ENCODE results near the gene AFF3. TPM values are rescaled to one million over a fixed set of nuclear protein-coding genes. Genes with fewer than 3 reads are reported as not detected.

AFF3 gene
- total and polyA plus RNA-seq, 2 of the 13 experiments (the other 11 are each of a cell fraction or from before 2014, with no cell fraction given), result not detected

GRCh38 chr2:99918389-99918788 lies 224.0 kb downstream of the AFF3 start (continued):
- TF ChIP-seq RNF2 (conservative IDR thresholded peaks at IDR 0.05; ENCODE audit: low read depth) (no peak), SMYD3 (CRISPR knock-in tag; IDR thresholded peaks at IDR 0.05) (no peak), ZNF781 (CRISPR knock-in tag; IDR thresholded peaks at IDR 0.05; ENCODE audit: borderline replicate concordance, not compliant biosample characterization) (no peak)
- TF ChIP-seq, protein P1, sequence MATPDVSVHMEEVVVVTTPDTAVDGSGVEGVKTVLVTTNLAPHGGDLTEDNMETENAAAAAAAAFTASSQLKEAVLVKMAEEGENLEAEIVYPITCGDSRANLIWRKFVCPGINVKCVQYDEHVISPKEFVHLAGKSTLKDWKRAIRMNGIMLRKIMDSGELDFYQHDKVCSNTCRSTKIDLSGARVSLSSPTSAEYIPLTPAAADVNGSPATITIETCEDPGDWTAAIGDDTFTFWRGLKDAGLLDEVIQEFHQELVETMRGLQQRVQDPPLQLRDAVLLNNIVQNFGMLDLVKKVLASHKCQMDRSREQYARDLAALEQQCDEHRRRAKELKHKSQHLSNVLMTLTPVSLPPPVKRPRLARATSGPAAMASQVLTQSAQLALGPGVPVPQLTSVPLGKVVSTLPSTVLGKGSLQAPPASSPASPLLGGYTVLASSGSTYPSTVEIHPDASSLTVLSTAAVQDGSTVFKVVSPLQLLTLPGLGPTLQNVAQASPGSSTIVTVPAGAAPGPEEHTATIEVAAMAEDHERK (CRISPR knock-in tag; IDR thresholded peaks at IDR 0.05; ENCODE audit: low read depth), result no peak

- BruUV-seq (replicated peaks), result no TSS peak
- intact Hi-C loops (cut with micrococcal nuclease; ENCODE audit: unreplicated experiment) (no loop called here), in situ Hi-C loops (cut with HindIII; ENCODE audit: extremely low pct_ligation_motif_present, low pct_unique_long_range_greater_than_20kb) (no loop called here)
- no peak overlapping the region for H3K4me2 ChIP-seq (ENCODE audit: low read depth, low read length)
- H3K79me2 ChIP-seq (ENCODE audit: insufficient read depth, low read length), result no peaks in the 10 kb centered on the region
- ATAC-seq (no peak), FAIRE-seq (no peak), DNase-seq (ENCODE audit: low spot score) (no peak)
- no peak overlapping the region for H2AFZ ChIP-seq (ENCODE audit: low read length)
- no peaks in the 10 kb centered on the region for H3K9me3 ChIP-seq (ENCODE audit: low read length)
- H3K27ac ChIP-seq (ENCODE audit: extremely low read length, insufficient read depth, low read length), result no peak overlapping the region
- ChIA-PET CTCF (ENCODE audit: low intra/inter-chr PET ratio, low total read pairs) (no interaction called here), POLR2A (no interaction called here)
- H3K27me3 ChIP-seq (ENCODE audit: control insufficient read depth in 1 of 2, insufficient read depth in 2 of 2, low read length in 2 of 2), result peaks cover 2 to 16% of the 10 kb centered on the region in 2 experiments; a peak in 2 of 5 replicates
- no peaks in the 10 kb centered on the region for H4K20me1 ChIP-seq (ENCODE audit: insufficient read depth, low read length)
- no peak overlapping the region for H3K9ac ChIP-seq (ENCODE audit: insufficient read depth, low read depth, low read length)
- no peaks in the 10 kb centered on the region for H3K4me1 ChIP-seq (ENCODE audit: insufficient read depth, low read length)
- TF ChIP-seq KDM5A (IDR thresholded peaks at IDR 0.05; ENCODE audit: borderline replicate concordance, low read length) (no peak), ZBTB4 (CRISPR knock-in tag; IDR thresholded peaks at IDR 0.05; ENCODE audit: borderline replicate concordance) (no peak)
- WGBS (ENCODE audit: low lambda C conversion rate), result 24% methylated on average over 8 of the region's 8 CpGs
- no peak overlapping the region for H3K4me3 ChIP-seq (replicated peaks in 1 of 3; ENCODE audit: insufficient read depth in 1 of 3, low read depth in 2 of 3, low read length in 3 of 3)
- H3K36me3 ChIP-seq (replicated peaks in 1 of 2; ENCODE audit: control insufficient read depth in 1 of 2, insufficient read depth in 2 of 2, low read length in 2 of 2), result no peaks in the 10 kb centered on the region
Observed at GRCh38 chr2:99915108-99915675, 227.2 kb downstream of the AFF3 start.

Data from HepG2 (cell line).